ENCODE measurements around the gene CCDC178. TPM values are rescaled to one million over a fixed set of nuclear protein-coding genes. Genes with fewer than 3 reads are reported as not detected.
A peak's percentile ranks its signal among the peaks of the same experiment; 100 is the strongest.

Gene CCDC178
- total and polyA plus RNA-seq, 2 donors (not counting 3 experiments of a cell fraction or from before 2014, with no cell fraction given): 0.80 to 1.6 TPM

DNA sequence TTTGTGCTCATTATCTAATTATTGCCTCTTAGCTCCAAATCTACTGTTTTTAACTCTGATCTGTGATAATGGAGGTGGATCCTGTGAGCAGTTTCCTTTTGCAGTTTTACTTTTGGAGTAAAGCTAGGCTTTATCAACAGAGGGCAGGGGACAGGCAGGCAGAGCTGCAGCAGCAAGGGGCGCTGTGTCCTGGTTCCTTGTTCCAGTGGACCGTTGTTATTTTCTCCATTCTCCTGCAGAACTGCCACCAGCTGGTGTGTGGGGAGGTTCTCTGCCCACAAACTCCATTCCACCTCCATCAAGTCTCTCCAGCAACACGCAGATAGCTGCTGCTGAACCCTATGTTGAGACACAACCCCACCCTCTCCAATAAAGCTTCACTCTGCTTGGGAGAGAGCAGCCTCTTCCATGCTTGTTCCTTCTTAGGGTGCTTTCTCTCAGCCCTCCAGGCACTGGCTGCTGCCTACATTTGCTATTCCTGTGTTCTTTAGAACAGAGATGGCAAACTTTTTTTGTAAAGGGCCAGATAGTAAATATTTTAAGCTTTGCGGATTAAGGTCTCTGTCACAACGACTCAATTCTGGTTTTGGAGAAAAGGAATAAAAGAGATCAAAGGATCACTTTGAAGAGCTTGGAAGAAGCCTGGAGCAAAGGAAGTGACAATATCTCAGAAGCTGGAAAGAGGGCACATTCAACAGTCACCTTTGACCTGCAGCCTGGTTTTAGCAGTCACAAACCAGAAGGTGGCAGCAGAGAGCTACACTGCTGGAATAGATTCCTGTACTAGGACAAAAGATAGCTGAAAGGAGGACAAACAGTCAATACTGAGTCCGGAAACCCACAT is 208.8 kb downstream of the CCDC178 start:
- H3K4me3 ChIP-seq (replicated peaks in 1 of 3; ENCODE audit: insufficient read depth in 1 of 3, low read depth in 1 of 3, low read length in 3 of 3): no peak overlapping the region

More for the DNA sequence above, 208.8 kb downstream of the CCDC178 start:
- no TSS peak for BruUV-seq (replicated peaks)
- H3K27me3 ChIP-seq (ENCODE audit: control insufficient read depth in 2 of 2, insufficient read depth in 2 of 2, low read length in 2 of 2): peaks cover 0 to 2% of the 10 kb centered on the region in 2 experiments
- DNase-seq (ENCODE audit: low read depth, low spot score) (peak; percentile 71), FAIRE-seq (peak; percentile 78)
- H2AFZ ChIP-seq (ENCODE audit: low read depth, low read length): peak overlapping the region; percentile 64
- H3K9ac ChIP-seq (replicated peaks; ENCODE audit: extremely low read depth, insufficient read depth, low read length): no peak overlapping the region
- dilution Hi-C loops (cut with MboI; ENCODE audit: extremely low pct_ligation_motif_present, low sequenced_read_pairs) (no loop called here), intact Hi-C loops (cut with micrococcal nuclease) (loop anchor here (1.0 to 5.0 kb wide), 4 partner anchors 211 to 530 kb away; partner anchors contain the start of gene CCDC178)
- H3K4me1 ChIP-seq (ENCODE audit: control insufficient read depth, extremely low read depth, insufficient read depth, low read length): peaks cover 2% of the 10 kb centered on the region
- no peaks in the 10 kb centered on the region for H3K9me3 ChIP-seq (replicated peaks; ENCODE audit: control insufficient read depth, insufficient read depth, low read length)
- ChIA-PET POLR2A (interaction anchor here (0.6 kb wide), 1 partner anchor 161 kb away, joined by 3 read pairs; no protein-coding TSS in a partner anchor), CTCF (interaction anchor here (0.6 to 3.6 kb wide), 88 partner anchors 10 to 1556 kb away, joined by 3 to 58 read pairs (median 4); no protein-coding TSS in a partner anchor)
- TF ChIP-seq MYC (IDR thresholded peaks at IDR 0.05; ENCODE audit: low read depth, low read length): no peak
- TF ChIP-seq, protein P1, sequence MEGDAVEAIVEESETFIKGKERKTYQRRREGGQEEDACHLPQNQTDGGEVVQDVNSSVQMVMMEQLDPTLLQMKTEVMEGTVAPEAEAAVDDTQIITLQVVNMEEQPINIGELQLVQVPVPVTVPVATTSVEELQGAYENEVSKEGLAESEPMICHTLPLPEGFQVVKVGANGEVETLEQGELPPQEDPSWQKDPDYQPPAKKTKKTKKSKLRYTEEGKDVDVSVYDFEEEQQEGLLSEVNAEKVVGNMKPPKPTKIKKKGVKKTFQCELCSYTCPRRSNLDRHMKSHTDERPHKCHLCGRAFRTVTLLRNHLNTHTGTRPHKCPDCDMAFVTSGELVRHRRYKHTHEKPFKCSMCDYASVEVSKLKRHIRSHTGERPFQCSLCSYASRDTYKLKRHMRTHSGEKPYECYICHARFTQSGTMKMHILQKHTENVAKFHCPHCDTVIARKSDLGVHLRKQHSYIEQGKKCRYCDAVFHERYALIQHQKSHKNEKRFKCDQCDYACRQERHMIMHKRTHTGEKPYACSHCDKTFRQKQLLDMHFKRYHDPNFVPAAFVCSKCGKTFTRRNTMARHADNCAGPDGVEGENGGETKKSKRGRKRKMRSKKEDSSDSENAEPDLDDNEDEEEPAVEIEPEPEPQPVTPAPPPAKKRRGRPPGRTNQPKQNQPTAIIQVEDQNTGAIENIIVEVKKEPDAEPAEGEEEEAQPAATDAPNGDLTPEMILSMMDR (IDR thresholded peaks at IDR 0.05; ENCODE audit: extremely low read depth in 1 of 2, insufficient read depth in 1 of 2, low read depth in 1 of 2, low read length in 2 of 2): peak; percentile 82 to 86
- H3K9me1 ChIP-seq (replicated peaks; ENCODE audit: control insufficient read depth, extremely low read depth, insufficient read depth, low read length): no peaks in the 10 kb centered on the region
- H3K79me2 ChIP-seq (ENCODE audit: control insufficient read depth, insufficient read depth, low read length): no peaks in the 10 kb centered on the region
- no peaks in the 10 kb centered on the region for H3K36me3 ChIP-seq (ENCODE audit: control insufficient read depth in 2 of 2, extremely low read depth in 1 of 2, insufficient read depth in 2 of 2, low read length in 2 of 2)
- H3K27ac ChIP-seq (ENCODE audit: insufficient read depth, low read depth, low read length): no peak overlapping the region
- no peak overlapping the region for H3K4me2 ChIP-seq (ENCODE audit: insufficient read depth, low read length)
- H4K20me1 ChIP-seq (replicated peaks; ENCODE audit: control insufficient read depth, extremely low read depth, insufficient read depth, low read length): no peaks in the 10 kb centered on the region
